HPDE6-E6E7 (cell line): Measurements from ENCODE around the gene CEP295NL.
"Not testable (repeated sequence)": the region's sequence is repeated elsewhere in the genome, so short reads cannot be mapped to it uniquely, and the experiment has no call there.

Experiments
- DNase-seq: peaks from one replicate; pipeline ENCODE4 v3.0.0; 2011; ENCODE audit warnings: missing footprints; ENCODE audit errors: extremely low spot score

The CEP295NL gene

GRCh38 chr17:78905541-78905940 lies 2.5 kb upstream of the CEP295NL start:
- no peak for DNase-seq

- no peak for DNase-seq
Observed at GRCh38 chr17:78905116-78905515, 2.1 kb upstream of the CEP295NL start.

- no peak for DNase-seq
Observed at GRCh38 chr17:78904371-78904770, 1.4 kb upstream of the CEP295NL start.

- DNase-seq = not testable (repeated sequence)
Observed at GRCh38 chr17:78902231-78902630, 770 bp downstream of the CEP295NL start.

- DNase-seq = no peak
Observed at GRCh38 chr17:78901806-78902205, 1.2 kb downstream of the CEP295NL start.

GRCh38 chr17:78900816-78901215 lies 2.2 kb downstream of the CEP295NL start:
- DNase-seq = no peak

- DNase-seq = peak; percentile 49
Observed at GRCh38 chr17:78899361-78900260, 3.4 kb downstream of the CEP295NL start.

GRCh38 chr17:78898947-78899346 lies 4.1 kb downstream of the CEP295NL start:
- no peak for DNase-seq

GRCh38 chr17:78898075-78898836 lies 4.7 kb downstream of the CEP295NL start:
- DNase-seq = no peak

- DNase-seq = no peak
Observed at GRCh38 chr17:78897664-78898047, 5.3 kb downstream of the CEP295NL start.

- DNase-seq = no peak
Observed at GRCh38 chr17:78896834-78897663, 6.0 kb downstream of the CEP295NL start.

- no peak for DNase-seq
Observed at GRCh38 chr17:78896091-78896833, 6.7 kb downstream of the CEP295NL start.

GRCh38 chr17:78895322-78895721 lies 7.7 kb downstream of the CEP295NL start:
- no peak for DNase-seq

- DNase-seq = no peak
Observed at GRCh38 chr17:78893684-78894083, 9.3 kb downstream of the CEP295NL start.

- DNase-seq = no peak
Observed at GRCh38 chr17:78892936-78893379, 10.0 kb downstream of the CEP295NL start.

GRCh38 chr17:78892520-78892919 lies 10.5 kb downstream of the CEP295NL start:
- DNase-seq = no peak

GRCh38 chr17:78892062-78892456 lies 10.9 kb downstream of the CEP295NL start:
- no peak for DNase-seq

GRCh38 chr17:78891406-78892061 lies 11.5 kb downstream of the CEP295NL start:
- no peak for DNase-seq

GRCh38 chr17:78890498-78890897 lies 12.5 kb downstream of the CEP295NL start:
- DNase-seq = no peak

GRCh38 chr17:78890096-78890495 lies 12.9 kb downstream of the CEP295NL start:
- DNase-seq = not testable (repeated sequence)

- DNase-seq = no peak
Observed at GRCh38 chr17:78889531-78889930, 13.5 kb downstream of the CEP295NL start.
